HG02798 (cell line): ENCODE data around the gene CKMT2.

ENCODE experiments used
- ATAC-seq: cut with Tn5 transposase; IDR thresholded peaks from one replicate; pipeline ENCODE4 v1.9.1; 2021; ENCODE audit warnings: mild to moderate bottlenecking; ENCODE audit not compliant: unreplicated experiment, poor library complexity

The CKMT2 gene

DNA sequence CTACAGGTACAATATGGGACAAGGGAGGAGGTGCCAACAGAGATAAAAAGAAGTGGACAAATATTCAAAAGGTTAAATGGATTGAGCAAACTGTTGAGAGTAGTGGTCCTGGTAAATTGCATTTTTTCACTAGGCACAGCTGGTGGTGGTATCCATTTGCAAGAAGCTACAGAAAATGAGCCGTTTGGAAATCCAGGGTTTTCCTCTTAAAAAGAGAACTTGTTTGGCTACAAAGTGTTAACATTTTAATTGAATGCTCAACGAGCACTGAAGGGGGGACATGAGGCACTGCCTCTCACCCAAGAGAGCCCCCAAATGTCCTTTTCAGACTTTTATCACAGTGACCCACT lies 67.8 kb downstream of the CKMT2 start:
- ATAC-seq = no peak

DNA sequence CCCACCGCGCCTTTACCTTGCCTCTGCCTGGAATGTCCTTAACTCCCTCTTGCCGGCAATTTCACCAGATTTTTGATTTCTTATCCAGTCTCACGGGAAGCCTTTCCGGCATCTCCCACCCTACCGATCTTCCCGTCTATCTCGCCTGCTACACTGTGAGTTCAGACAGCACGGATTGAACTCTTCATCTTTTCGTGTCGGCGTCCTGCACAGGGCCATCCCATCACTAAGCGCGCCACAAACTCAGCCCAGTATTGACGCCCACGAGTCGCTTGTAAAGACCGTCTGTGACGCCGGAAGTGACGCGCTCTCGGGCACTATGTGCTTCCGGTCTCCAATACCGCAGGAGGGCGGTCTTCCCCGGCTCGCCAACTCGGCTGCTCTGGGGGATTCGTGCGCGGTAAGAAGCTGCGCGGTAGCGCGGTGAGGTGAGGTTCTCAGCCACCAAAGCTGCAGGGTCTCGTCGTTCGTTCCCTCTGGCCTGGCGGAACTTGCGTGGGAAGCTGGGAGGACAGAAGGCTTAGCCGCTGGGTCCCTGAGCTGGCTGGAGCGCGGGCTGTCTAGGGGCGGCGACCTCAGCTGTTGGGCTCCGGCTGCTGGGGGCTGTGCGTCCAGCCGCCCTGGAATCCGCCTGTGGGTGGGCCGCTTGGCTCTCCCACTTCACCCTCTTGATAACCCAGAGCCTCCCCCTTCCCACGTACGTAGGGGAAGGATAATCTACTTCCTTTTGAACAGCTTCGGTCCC lies 68.3 kb downstream of the CKMT2 start, which contains the start of gene ZCCHC9:
Gene ZCCHC9 (plus strand): TSS at position 317 of the 745 bp plus-strand sequence. CDS start 3,171 bp downstream, outside the sequence.
- ATAC-seq = peak; percentile 98

DNA sequence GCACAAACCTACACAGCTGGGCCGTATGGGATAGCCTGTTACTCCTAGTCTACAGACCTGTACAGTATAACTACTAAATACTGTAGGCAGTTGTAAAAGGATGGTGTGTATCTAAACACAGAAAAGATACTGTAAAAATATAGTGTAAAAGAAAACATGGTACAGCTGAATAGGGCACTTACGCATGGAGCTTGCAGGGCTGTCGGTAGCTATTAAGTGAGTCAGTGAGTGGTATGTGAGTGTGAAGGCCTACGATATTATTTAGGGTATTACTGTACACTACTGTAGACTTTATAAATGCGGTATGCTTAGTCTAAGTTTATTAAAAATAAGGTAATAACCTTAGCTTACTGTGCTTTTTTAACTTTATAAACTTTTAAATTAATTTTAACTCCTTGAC lies 69.5 kb downstream of the CKMT2 start:
- ATAC-seq = no peak

DNA sequence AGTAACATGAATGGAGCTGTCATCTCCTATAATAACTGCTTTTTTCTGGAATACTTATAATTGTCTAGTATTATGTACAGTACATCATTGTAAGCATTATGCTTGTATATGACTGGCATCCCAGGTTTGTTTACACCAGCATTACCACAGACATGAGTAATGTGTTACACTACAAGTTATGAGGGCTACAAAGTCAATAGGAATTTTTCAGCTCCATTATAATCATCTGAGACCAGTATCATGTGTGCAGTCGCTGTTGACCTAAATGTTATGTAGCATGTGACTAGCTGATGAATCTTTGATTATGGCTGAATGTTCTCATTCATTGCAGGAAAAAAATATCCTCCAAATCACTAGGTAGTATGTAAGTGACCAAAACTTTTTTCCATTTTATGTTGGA lies 70.4 kb downstream of the CKMT2 start:
- ATAC-seq = no peak

DNA sequence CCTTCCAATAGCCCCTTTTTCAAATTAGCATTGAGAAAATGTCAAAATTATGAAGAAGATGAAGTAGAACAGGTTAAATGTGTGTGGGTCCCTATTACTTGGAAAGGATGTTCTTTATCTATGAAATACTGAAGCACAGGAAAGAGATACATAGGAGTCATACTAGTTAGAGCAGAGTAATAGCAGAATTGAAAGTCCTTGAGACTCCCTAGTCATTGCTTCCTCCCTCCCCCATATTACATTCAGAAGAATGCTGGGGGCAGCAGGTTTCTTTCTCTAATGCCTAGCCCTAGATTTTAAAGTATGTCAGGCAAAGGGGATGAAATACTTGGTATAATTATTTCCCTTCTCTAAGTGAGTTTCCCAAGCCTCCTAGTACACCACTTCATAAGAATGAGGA lies 72.7 kb downstream of the CKMT2 start:
- no peak for ATAC-seq

DNA sequence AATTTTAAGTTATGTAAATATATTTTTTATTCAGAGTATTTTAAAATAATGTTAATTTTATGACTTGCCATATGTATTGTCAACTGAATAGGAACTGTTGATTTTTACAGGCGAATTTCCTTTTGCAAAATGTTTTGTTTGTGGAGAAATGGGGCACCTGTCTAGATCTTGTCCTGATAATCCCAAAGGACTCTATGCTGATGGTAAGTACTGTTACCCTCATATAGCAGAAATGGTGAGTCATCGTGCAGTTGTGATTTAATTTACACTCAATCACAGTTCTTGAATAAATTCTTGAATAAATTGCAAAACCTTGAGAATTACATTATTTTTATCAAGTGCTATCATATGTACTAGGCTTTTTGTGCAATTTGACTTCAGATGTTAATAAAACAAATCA lies 75.7 kb downstream of the CKMT2 start:
- ATAC-seq = no peak

DNA sequence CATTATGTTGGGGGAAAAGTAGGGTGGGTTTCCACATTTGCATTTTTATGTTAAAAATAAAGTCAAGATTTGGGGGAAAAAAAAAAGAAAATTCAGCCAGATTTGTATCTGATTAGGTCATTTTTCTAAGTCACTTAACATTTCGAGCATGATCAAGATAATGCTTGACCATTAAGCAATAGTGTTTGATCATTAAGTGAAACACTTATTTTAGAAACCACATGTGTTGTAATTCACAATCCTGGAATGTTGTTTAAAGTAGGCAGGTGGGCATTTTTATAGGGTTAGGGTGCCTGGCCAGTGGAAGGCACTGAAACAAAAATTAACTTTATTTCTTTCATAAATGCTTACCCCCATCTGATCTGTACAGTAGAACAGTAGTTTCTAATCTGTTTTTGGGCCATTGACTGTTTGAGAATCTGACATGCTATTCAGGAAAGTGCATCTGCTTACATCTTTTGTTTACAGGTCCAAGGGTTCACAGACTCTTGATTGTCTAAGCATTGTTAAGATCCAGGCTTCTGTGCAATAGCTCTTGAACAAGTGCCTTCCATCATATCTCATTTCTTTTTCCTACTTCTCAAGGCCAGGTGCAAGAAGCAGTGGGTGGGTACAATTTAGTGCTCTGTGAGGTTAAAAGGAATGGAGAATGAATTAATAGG lies 77.4 kb downstream of the CKMT2 start:
- ATAC-seq = no peak

DNA sequence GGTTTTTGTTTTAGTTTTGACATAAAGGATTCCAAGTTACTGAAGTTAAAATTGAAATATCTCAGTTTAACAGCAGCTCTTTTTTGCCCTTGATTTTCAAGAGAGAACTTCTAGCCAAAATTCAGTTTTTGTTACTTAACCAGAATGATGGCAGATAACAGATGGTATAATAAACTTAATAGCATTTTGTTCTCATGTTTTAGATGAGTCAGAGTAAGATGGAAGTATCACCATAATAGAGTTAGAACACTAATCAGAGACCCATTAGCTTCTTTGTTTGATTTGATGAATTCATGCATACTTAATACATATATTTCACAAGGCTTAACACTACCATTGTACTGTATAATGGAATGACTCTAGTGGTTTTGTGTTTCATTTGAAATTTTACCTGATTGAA lies 80.2 kb downstream of the CKMT2 start:
- ATAC-seq = no peak

DNA sequence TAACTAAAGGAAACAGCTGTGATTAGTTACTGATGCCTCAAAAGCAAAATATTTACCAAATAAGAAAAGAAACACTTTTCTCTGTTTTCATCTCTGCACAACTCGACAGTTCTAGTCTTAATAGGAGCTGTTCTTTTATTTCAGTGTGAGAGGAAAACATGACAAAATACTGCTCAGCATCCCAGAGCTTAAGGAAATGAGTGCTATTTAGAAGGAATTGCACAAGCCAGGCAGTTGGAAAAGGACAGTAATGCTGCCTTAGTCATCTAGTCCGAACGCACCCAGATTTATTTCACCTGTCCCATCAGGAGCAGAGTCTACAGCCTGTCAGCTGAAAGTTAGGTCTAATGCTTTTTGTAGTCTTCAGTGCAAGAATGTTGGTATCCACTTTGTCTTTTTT lies 80.6 kb downstream of the CKMT2 start:
- ATAC-seq = no peak

DNA sequence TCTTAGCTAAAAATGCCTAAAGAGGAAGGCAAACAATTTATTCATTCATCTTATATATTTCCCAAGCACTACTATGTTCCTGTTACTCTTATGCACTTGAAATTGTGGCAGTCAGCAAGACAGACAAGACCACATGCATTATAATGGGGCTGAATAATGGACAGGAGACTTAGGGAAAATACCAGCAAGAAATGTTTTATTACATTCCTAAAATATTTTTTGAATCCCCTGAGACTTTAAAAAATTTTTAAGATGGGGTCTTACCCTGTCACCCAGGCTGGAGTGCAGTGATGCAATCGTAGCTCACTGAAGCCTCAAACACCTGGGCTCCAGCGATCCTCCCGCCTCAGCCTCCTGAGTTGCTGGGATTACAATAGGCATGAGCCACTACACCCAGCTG lies 81.5 kb downstream of the CKMT2 start:
- ATAC-seq = no peak

DNA sequence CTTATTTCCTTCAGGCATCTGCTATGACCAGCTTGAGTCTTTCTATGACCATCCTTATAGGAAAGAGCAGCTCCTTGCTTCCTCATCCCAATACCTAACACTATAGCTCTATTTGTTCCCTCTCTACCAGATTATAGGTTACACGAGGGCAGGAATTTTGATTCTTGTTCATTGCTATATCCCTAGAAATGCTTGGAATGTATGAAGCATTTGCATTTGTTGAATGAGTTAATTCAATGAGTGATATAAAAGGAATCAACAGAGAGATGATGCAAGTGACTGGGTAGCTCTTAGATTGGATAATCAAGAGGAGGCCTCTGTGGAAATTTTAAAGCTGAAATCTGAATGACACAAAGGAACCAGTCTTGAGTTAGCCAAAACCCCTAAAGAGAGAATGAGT lies 82.2 kb downstream of the CKMT2 start:
- no peak for ATAC-seq

DNA sequence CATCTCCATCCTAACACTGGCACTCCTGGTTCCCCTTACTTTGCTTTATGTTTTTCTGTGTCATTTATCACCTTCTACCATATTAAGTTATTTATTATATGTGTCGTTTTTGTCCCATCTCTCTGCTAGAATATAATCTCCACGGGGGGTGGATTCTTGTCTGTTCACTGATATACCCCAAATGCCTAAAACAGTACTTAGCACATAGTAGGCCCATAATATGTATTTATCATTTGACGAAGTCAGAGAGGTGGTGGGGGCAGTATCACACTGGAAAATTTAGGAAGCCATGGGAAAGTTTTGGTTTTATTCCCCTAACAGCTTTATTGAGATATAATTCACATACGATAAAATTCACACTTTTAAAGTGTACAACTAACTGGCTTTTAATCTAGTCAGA lies 82.7 kb downstream of the CKMT2 start:
- ATAC-seq = no peak
